A549 (cell line): Measurements from ENCODE around the gene GLIS1. TPM values are rescaled to one million over a fixed set of nuclear protein-coding genes. Genes with fewer than 3 reads are reported as not detected.

Experiments
- ATAC-seq, 2 experiments: fragments of 200-7000 bp in 1 of 2; fragments of >200 bp in 1 of 2; cut with Nextera tagmentation in 1 of 2; cut with Tn5 transposase in 1 of 2; 3 replicates each; pipeline versions ENCODE4 v1.8.0 to v1.9.1; 2018 to 2020; ENCODE audit warnings: mild to moderate bottlenecking in 1 of 2, moderate library complexity in 1 of 2
- CTCF ChIA-PET: fragments of 300-600 bp; sonication (Branson Sonifier 250); formaldehyde crosslinking; extraction: SDS; loops from one replicate; lab custom pipeline; 2021; ENCODE audit warnings: antibody characterized with exemption, inconsistent platforms; lab: Yijun Ruan, JAX
- POLR2A ChIA-PET: fragments of 350-600 bp; formaldehyde crosslinking; extraction: SDS; loops from one replicate; lab custom pipeline; 2021; ENCODE audit warnings: antibody characterized with exemption, inconsistent platforms; lab: Yijun Ruan, JAX
- DNase-seq, 2 experiments: peaks; one replicate each; pipeline versions ENCODE4 v3.0.0 to v3.0.0-alpha.2; 2011 to 2016; ENCODE audit warnings: low read depth in 1 of 2, low spot score in 1 of 2
- FAIRE-seq: peaks from 2 replicates; lab custom pipeline; 2011; peaks lifted over from hg19 to GRCh38; lab: Jason Lieb, UNC
- H3K27ac ChIP-seq, 2 experiments: fragments of >200 bp; sonication (Bioruptor Twin); formaldehyde crosslinking; 3 replicates each; pipeline ENCODE4 v1.5.1; 2016 to 2017
- H3K4me1 ChIP-seq: fragments of >200 bp; sonication (Bioruptor Twin); formaldehyde crosslinking; 3 replicates; pipeline ENCODE4 v1.6.1; 2016
- H3K4me2 ChIP-seq: fragments of >200 bp; sonication (Bioruptor Twin); formaldehyde crosslinking; 3 replicates; pipeline ENCODE4 v1.6.1; 2016
- H3K4me3 ChIP-seq: fragments of >200 bp; sonication (Bioruptor Twin); formaldehyde crosslinking; 3 replicates; pipeline ENCODE4 v1.5.1; 2016
- H3K9me3 ChIP-seq: fragments of >200 bp; sonication (Bioruptor Twin); formaldehyde crosslinking; 3 replicates; pipeline ENCODE4 v1.6.1; 2016
- CBX2 ChIP-seq: fragments of 200-600 bp; sonication (generic); IDR thresholded peaks from 2 replicates; pipeline ENCODE4 v1.6.1; 2016; ENCODE audit warnings: low read depth, mild to moderate bottlenecking, borderline replicate concordance
- CEBPB ChIP-seq, 2 experiments: fragments of >200 bp in 1 of 2; sonication (Bioruptor Twin) in 1 of 2; formaldehyde crosslinking in 1 of 2; IDR thresholded peaks; 2 replicates each; pipeline ENCODE4 v1.6.1; 2012 to 2016
- CHD2 ChIP-seq: fragments of 150-350 bp; IDR thresholded peaks from 2 replicates; pipeline ENCODE4 v1.6.1; 2014; ENCODE audit warnings: low read length; ENCODE audit not compliant: partially characterized antibody
- EHMT2 ChIP-seq: fragments of 200-600 bp; sonication (generic); IDR thresholded peaks from 2 replicates; pipeline ENCODE4 v1.6.1; 2016; ENCODE audit warnings: antibody characterized with exemption, low read depth, mild to moderate bottlenecking, moderate library complexity
- EP300 ChIP-seq, 2 experiments: fragments of >200 bp; sonication (Bioruptor Twin); formaldehyde crosslinking; IDR thresholded peaks; 2 replicates in 1 of 2; 3 replicates in 1 of 2; pipeline ENCODE4 v1.6.1; 2016 to 2017
- ESRRA ChIP-seq: fragments of 150-350 bp; IDR thresholded peaks from 2 replicates; pipeline ENCODE4 v1.6.1; 2014; ENCODE audit warnings: mild to moderate bottlenecking, low read length, borderline replicate concordance
- FOSL2 ChIP-seq, 2 experiments: fragments of 450-650 bp in 1 of 2; fragments of >200 bp in 1 of 2; sonication (Bioruptor Twin) in 1 of 2; formaldehyde crosslinking; IDR thresholded peaks; 2 replicates each; pipeline versions ENCODE4 v1.5.0 to v1.6.1; 2016 to 2020; ENCODE audit warnings: mild to moderate bottlenecking in 1 of 2, moderate library complexity in 1 of 2
- HDAC2 ChIP-seq: fragments of 200-600 bp; sonication (generic); IDR thresholded peaks from 2 replicates; pipeline ENCODE4 v1.6.1; 2016
- HOXA7 ChIP-seq: fragments of 250-450 bp; sonication (Bioruptor Pico); IDR thresholded peaks from 2 replicates; pipeline ENCODE4 v1.5.0; 2020; ENCODE audit warnings: mild to moderate bottlenecking, moderate library complexity
- HOXB13 ChIP-seq: fragments of 250-450 bp; sonication (Bioruptor Pico); IDR thresholded peaks from 2 replicates; pipeline ENCODE4 v1.5.0; 2020; ENCODE audit warnings: low read depth, mild to moderate bottlenecking, moderate library complexity
- JUN ChIP-seq, 2 experiments: fragments of >200 bp; sonication (Bioruptor Twin); formaldehyde crosslinking; IDR thresholded peaks; 2 replicates in 1 of 2; 3 replicates in 1 of 2; pipeline ENCODE4 v1.6.1; 2016 to 2017
- KDM1A ChIP-seq: fragments of 200-600 bp; sonication (generic); IDR thresholded peaks from 2 replicates; pipeline ENCODE4 v1.6.1; 2016; ENCODE audit warnings: low read depth, mild to moderate bottlenecking
- MAFK ChIP-seq: fragments of 450-650 bp; IDR thresholded peaks from 2 replicates; pipeline ENCODE4 v1.6.1; 2014; ENCODE audit not compliant: partially characterized antibody
- NFE2L2 ChIP-seq: fragments of 150-350 bp; conservative IDR thresholded peaks from 2 replicates; pipeline ENCODE4 v1.6.1; 2014; ENCODE audit warnings: low read length
- NR3C1 ChIP-seq: fragments of >200 bp; sonication (Bioruptor Twin); formaldehyde crosslinking; IDR thresholded peaks from 3 replicates; pipeline ENCODE4 v1.6.1; 2017
- PHF8 ChIP-seq: fragments of 200-600 bp; sonication (generic); IDR thresholded peaks from 2 replicates; pipeline ENCODE4 v1.6.1; 2016; ENCODE audit warnings: low read depth, mild to moderate bottlenecking, antibody characterized with exemption, moderate library complexity, borderline replicate concordance
- POLR2AphosphoS2 ChIP-seq: conservative IDR thresholded peaks from 2 replicates; pipeline ENCODE4 v1.6.1; 2012; ENCODE audit warnings: low read length, improper control_type of control experiment, inconsistent platforms
- RAD21 ChIP-seq, 2 experiments: fragments of >200 bp in 1 of 2; sonication (Bioruptor Twin) in 1 of 2; formaldehyde crosslinking in 1 of 2; IDR thresholded peaks in 1 of 2; conservative IDR thresholded peaks in 1 of 2; 2 replicates in 1 of 2; 3 replicates in 1 of 2; pipeline ENCODE4 v1.6.1; 2012 to 2018; ENCODE audit warnings: inconsistent platforms in 1 of 2
- REST ChIP-seq: fragments of 200-600 bp; sonication (generic); IDR thresholded peaks from 2 replicates; pipeline ENCODE4 v1.6.1; 2016; ENCODE audit warnings: antibody characterized with exemption, mild to moderate bottlenecking, moderate library complexity
- RFX5 ChIP-seq: fragments of 450-650 bp; IDR thresholded peaks from 2 replicates; pipeline ENCODE4 v1.7.1; 2014; ENCODE audit warnings: antibody characterized with exemption, mild to moderate bottlenecking, moderate library complexity
- SMC3 ChIP-seq: fragments of >200 bp; sonication (Bioruptor Twin); formaldehyde crosslinking; IDR thresholded peaks from 3 replicates; pipeline ENCODE4 v1.6.1; 2018; ENCODE audit warnings: inconsistent platforms
- SREBF2 ChIP-seq: fragments of 450-650 bp; IDR thresholded peaks from 2 replicates; pipeline ENCODE4 v1.6.1; 2014; ENCODE audit warnings: mild to moderate bottlenecking, moderate library complexity
- TFCP2L1 ChIP-seq: fragments of 250-450 bp; sonication (Bioruptor Pico); IDR thresholded peaks from 2 replicates; pipeline ENCODE4 v1.5.0; 2021; ENCODE audit warnings: mild to moderate bottlenecking
- ZNF302 ChIP-seq: fragments of 250-450 bp; sonication (Bioruptor Pico); IDR thresholded peaks from 2 replicates; pipeline ENCODE4 v1.9.0; 2021; ENCODE audit warnings: inconsistent platforms, mild to moderate bottlenecking, moderate library complexity
- ZSCAN20 ChIP-seq: fragments of 250-450 bp; sonication (Bioruptor Pico); IDR thresholded peaks from 2 replicates; pipeline ENCODE4 v1.8.0; 2022; ENCODE audit warnings: mild to moderate bottlenecking, moderate library complexity
- WGBS: methylation state at CpG from one replicate; pipeline ENCODE4 v1.1.6; 2017; ENCODE audit errors: missing lambda C conversion rate; 5-methylcytosine and 5-hydroxymethylcytosine counted together
- polyA plus RNA-seq, 4 experiments: library from polyadenylated mRNA; depleted of rRNA in 3 of 4; stranded (reverse); fragments of >200 nt; fragmentation: RNase III in 1 of 4; extraction: RNeasy Plus Mini Kit Qiagen cat#74134 plus additional on column Dnase treatment in 1 of 4; gene quantifications; 2 replicates in 3 of 4; 3 replicates in 1 of 4; pipeline ENCODE4 v1.2.3, GENCODE V29; 2011 to 2017
- TF ChIP-seq, protein P1 (sequence below): fragments of >200 bp; sonication (Bioruptor Twin); formaldehyde crosslinking; IDR thresholded peaks from 3 replicates; pipeline ENCODE4 v1.5.1; 2016
- TF ChIP-seq, protein P2 (sequence below): fragments of 250-450 bp; sonication (Bioruptor Pico); IDR thresholded peaks from 2 replicates; pipeline ENCODE4 v1.5.0; 2021; ENCODE audit warnings: mild to moderate bottlenecking, moderate library complexity, borderline replicate concordance

GLIS1 gene
- polyA plus RNA-seq, 2 of the 4 experiments (the other 2 are of a cell fraction) = 0.04 TPM; not detected in 1

GRCh38 chr1:53532377-53532776 is 206.6 kb downstream of the GLIS1 start:
- no peak for ATAC-seq

DNA sequence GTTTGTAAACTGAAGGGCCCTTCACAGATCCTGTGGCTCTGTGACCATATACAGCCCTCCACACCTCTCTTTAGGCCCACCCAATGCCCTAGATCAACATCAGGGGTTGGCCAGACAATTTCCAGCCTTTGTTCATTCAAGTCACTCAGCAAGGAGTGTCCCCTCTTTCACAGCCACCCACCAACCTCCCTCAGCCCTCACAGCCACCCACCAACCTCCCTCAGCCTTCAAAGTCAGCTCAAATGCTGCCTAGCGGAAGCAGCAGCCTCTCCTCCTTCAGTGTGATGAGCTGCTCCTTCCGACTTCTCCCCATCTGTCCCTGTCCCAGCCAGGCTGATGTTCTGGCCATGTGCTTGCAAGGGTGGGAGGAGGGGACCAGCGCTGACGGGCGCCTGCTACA is 208.4 kb downstream of the GLIS1 start:
- no peaks in the 10 kb centered on the region for H3K9me3 ChIP-seq
- H3K4me1 ChIP-seq = peaks cover 8% of the 10 kb centered on the region; the same call in 2 of the 3 replicates
- no peak for FAIRE-seq
- DNase-seq = no peak
- ATAC-seq = no peak
- H3K4me2 ChIP-seq = no peak overlapping the region
- ChIA-PET CTCF (interaction anchor here (0.7 to 1.5 kb wide), 2 partner anchors 9 to 42 kb away, joined by 3 to 4 read pairs; no protein-coding TSS in a partner anchor), POLR2A (no interaction called here)
- no peak overlapping the region for H3K27ac ChIP-seq
- TF ChIP-seq EHMT2 (no peak), CBX2 (no peak), RAD21 (conservative IDR thresholded peaks at IDR 0.05 in 1 of 2, IDR thresholded peaks at IDR 0.05 in 1 of 2) (no peak)
- TF ChIP-seq, protein P1, sequence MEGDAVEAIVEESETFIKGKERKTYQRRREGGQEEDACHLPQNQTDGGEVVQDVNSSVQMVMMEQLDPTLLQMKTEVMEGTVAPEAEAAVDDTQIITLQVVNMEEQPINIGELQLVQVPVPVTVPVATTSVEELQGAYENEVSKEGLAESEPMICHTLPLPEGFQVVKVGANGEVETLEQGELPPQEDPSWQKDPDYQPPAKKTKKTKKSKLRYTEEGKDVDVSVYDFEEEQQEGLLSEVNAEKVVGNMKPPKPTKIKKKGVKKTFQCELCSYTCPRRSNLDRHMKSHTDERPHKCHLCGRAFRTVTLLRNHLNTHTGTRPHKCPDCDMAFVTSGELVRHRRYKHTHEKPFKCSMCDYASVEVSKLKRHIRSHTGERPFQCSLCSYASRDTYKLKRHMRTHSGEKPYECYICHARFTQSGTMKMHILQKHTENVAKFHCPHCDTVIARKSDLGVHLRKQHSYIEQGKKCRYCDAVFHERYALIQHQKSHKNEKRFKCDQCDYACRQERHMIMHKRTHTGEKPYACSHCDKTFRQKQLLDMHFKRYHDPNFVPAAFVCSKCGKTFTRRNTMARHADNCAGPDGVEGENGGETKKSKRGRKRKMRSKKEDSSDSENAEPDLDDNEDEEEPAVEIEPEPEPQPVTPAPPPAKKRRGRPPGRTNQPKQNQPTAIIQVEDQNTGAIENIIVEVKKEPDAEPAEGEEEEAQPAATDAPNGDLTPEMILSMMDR = no peak
- no peak overlapping the region for H3K4me3 ChIP-seq
- WGBS = 86% methylated on average over 2 of the region's 5 CpGs

More at GRCh38 chr1:53532377-53532776, 206.6 kb downstream of the GLIS1 start:
- Histone ChIP-seq H3K27ac (no peak overlapping the region; a peak in 1 of 6 replicates), H3K4me3 (no peak overlapping the region), H3K4me1 (peaks cover 8% of the 10 kb centered on the region; the same call in 2 of the 3 replicates), H3K4me2 (no peak overlapping the region), H3K9me3 (no peaks in the 10 kb centered on the region)
- CTCF ChIA-PET = interaction anchor here (1.5 kb wide), 1 partner anchor 44 kb away, joined by 3 read pairs; no protein-coding TSS in a partner anchor
- no peak for DNase-seq
- WGBS = 77% methylated on average over 8 of the region's 9 CpGs
- POLR2A ChIA-PET = no interaction called here
- no peak for TF ChIP-seq HOXB13 (CRISPR knock-in tag)
- no peak for TF ChIP-seq CBX2
- TF ChIP-seq REST = no peak
- TF ChIP-seq HDAC2 = no peak
- TF ChIP-seq ESRRA = no peak
- TF ChIP-seq NR3C1 = no peak
- no peak for TF ChIP-seq KDM1A
- TF ChIP-seq MAFK = no peak
- TF ChIP-seq CHD2 = no peak
- no peak for TF ChIP-seq HOXA7 (CRISPR knock-in tag)
- no peak for TF ChIP-seq PHF8
- no peak for TF ChIP-seq TFCP2L1
- no peak for TF ChIP-seq NFE2L2
- TF ChIP-seq SREBF2 = no peak
- no peak for FAIRE-seq

DNA sequence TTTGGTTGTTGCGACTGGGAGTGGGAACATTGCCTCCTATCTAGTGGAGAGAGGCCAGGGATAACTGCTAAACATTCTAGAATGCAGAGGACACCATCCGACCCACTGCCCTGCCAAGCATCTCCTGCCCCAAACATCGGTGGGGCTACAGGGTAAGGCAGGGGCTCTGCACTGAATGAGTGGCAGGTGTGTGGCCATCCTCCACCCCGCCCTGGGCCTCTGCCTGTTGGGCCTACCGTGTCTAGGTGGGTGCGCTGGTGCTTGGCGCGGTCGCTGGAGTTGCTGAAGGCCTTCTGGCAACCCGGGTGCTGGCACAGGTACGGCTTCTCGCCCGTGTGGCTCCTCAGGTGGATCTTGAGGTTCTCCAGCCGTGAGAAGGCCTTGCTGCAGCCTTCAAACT is 209.4 kb downstream of the GLIS1 start:
- DNase-seq = no peak
- Histone ChIP-seq H3K4me1 (peaks cover 8% of the 10 kb centered on the region; the same call in 2 of the 3 replicates), H3K9me3 (no peaks in the 10 kb centered on the region), H3K4me3 (no peak overlapping the region), H3K4me2 (no peak overlapping the region), H3K27ac (no peak overlapping the region)
- WGBS = 75% methylated on average over 9 of the region's 14 CpGs
- ChIA-PET POLR2A (no interaction called here), CTCF (no interaction called here)
- no peak for ATAC-seq
- FAIRE-seq = no peak
- TF ChIP-seq FOSL2 (IDR thresholded peaks at IDR 0.05) = no peak
- no peak for TF ChIP-seq FOSL2 (CRISPR knock-in tag; IDR thresholded peaks at IDR 0.05)
- no peak for TF ChIP-seq POLR2AphosphoS2
- TF ChIP-seq JUN (IDR thresholded peaks at IDR 0.05) = no peak
- TF ChIP-seq ZSCAN20 (CRISPR knock-in tag) = no peak
- TF ChIP-seq EP300 (IDR thresholded peaks at IDR 0.05) = no peak
- no peak for TF ChIP-seq CEBPB (IDR thresholded peaks at IDR 0.05)
- TF ChIP-seq ZNF302 (CRISPR knock-in tag) = no peak
- no peak for TF ChIP-seq SREBF2
- TF ChIP-seq NFE2L2 = no peak
- TF ChIP-seq RFX5 = no peak
- no peak for TF ChIP-seq SMC3
- TF ChIP-seq, protein P2, sequence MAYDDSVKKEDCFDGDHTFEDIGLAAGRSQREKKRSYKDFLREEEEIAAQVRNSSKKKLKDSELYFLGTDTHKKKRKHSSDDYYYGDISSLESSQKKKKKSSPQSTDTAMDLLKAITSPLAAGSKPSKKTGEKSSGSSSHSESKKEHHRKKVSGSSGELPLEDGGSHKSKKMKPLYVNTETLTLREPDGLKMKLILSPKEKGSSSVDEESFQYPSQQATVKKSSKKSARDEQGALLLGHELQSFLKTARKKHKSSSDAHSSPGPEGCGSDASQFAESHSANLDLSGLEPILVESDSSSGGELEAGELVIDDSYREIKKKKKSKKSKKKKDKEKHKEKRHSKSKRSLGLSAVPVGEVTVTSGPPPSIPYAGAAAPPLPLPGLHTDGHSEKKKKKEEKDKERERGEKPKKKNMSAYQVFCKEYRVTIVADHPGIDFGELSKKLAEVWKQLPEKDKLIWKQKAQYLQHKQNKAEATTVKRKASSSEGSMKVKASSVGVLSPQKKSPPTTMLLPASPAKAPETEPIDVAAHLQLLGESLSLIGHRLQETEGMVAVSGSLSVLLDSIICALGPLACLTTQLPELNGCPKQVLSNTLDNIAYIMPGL (CRISPR knock-in tag) = no peak
- TF ChIP-seq HOXB13 (CRISPR knock-in tag) = no peak
